GM21381 (cell line): ENCODE measurements around the gene SMG6.

ENCODE experiments used
- ATAC-seq: cut with Tn5 transposase; IDR thresholded peaks from one replicate; pipeline ENCODE4 v1.9.1; 2021; ENCODE audit warnings: mild to moderate bottlenecking, moderate library complexity; ENCODE audit not compliant: unreplicated experiment

SMG6 gene

DNA sequence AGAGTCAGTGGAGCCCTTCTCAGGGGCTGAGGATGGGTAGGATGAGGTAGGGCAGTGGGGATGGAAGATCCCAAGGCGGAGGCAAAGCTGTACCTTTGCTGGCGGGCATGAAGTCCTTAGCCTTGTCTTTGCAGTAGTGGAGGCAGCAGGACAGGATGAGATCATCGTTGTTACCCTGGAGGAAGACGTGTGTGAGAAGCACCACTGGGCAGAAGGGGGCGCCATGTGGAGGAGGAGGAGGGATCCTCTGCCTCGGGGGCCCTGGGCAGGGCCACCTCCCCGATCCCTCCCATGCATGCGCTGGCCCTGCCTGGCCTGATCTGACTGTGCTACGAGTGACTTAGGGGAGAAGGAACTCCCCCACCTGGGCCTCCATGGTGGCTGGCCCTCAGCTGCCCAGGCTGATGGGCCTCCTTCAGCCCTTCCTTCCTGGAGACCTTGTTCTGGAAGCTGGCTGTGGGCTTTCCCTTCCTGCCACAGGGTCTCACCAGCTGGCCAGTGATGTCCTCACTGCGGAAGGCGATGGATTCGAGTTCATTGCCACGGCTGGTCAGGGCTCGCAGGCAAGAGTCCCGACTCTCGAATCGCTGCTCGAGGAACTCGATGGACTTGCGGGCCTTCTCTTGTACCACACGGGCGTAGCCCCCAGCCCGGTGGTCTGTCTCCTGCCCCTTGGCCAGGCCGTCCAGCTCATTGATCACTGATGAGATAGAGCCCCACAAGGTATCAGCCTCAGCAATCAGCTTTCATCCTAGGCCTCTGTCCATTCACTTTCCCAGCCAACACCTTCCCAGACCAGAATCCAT lies 238.4 kb downstream of the SMG6 start:
- ATAC-seq: no peak

DNA sequence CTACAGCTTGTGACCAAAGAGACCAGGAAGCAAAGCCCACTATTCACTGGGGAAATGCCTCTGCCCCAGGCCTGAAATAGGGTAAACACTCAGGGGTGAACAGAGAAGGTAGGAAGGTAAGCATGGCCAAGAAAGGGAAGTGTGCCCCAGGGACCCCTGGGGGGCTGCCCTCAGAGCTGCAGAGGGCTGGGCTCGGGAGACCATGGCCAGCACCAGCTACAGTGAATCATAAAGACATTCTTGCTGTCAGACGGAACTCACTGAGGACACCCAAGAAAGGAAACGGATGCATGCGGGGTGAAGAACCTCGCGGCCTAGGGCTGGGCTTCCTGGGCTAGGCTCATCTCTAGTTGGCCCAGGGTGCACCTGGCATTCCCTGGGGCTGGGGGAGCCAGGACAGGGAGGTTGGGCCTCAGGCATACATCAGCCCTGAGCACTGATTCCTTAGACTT lies 239.0 kb downstream of the SMG6 start:
- no peak for ATAC-seq

DNA sequence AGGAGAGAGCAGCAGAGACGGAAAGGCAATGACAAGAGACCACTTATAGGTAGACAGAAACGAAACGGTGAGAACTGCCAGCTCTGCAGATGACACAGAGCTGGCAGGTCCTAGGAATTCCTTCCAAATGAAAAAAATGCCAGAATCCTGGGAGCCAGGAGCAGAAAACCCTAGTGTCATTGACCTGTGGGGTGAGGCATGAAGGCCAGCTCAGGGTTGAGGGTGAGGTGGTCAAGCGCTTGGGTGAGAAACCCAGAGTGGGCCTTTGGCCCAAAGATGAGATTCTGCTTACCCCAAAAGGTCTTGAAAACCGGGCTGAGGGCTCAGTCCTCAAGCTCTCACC lies 239.5 kb downstream of the SMG6 start:
- ATAC-seq: no peak

DNA sequence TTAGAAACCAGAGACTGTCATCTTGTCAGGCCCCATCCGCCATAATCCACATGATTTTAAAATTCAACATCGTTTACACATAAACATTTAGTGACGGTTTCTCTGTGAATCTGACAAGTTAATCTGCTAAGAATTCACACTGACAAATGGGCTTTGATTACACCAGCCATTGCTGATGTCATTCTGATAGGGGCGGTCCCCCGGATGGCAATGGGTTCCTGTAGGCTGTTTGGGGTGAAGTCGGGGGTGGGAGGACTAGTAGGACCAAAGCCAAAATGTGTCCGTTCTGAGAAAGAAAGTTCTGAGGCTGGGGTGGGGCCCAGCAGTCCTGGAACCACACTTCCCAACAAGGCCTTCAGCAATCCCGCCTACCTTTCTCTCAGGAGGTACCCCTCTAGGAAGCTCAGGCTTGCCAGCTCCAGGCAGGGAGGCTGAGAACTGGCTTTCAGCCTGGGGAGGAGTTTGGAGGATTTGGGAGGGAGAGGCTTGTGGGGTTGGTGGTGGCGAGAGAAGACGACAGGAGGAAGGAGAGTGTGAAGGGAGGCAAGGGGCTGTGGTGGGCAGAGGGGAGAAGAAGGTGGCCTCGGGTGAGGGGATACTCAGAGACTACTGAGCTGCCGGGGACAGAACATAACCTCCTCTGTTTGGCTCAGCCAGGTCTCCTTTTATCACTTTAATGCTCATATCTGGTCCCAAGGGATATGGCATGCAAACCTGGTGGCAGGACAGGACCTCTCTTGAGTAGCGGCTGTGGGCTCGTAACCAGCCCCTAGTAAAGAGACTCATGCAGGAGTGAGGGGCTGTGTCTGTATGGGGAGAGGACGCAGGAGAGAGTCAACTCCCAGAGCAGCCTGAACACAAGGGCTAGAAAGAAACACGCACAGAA lies 240.1 kb downstream of the SMG6 start:
- ATAC-seq: no peak

DNA sequence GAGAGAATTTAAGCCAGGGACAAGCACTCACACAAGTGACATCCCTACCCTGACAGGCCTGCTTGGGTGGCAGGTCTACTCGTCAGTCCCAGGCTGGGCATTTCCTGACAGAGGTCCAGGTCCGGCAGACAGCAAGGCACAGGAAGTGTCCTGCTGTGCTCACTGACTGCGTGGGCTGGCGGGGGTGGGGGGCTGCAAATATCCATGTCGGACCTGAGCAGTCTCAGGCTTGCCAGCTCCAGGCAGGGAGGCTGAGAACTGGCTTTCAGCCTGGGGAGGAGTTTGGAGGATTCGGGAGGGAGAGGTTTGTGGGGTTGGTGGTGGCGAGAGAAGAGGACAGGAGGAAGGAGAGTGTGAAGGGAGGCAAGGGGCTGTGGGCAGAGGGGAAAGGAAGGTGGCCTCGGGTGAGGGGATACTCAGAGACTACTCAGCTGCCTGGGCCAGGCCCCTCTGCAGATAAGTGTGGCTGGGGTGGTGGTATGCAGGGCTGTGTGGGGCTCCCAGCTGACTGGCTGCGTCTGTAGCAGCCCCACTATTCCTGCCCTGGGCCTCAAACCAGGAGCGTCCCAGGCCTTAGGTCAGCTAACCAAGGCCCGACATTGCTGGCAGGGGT lies 240.9 kb downstream of the SMG6 start:
- ATAC-seq: no peak

DNA sequence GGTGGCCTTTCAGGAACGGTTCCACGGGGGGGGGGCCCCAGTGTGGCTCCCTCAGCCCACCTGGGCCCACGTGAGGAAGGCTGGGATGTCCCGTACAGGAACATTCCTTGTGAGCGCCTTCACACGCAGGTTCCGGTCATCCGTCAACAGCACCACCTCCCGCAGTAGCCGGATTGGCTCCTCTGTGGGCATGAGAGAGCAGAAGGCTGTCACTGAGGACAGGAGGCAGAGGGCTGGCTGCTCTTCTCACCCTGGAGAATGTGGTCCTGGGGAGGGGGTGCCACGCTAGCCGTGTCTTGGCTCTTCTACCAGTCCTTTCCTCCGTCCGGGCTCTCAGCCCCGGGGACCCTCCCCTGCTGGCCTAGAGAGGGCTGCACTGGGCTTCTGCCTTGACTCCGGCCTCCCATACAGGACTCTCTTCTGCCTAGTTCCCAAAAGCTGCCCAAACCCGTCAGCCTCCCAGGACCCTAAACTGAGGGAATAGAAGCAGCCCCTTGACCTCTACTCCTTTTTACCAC lies 242.1 kb downstream of the SMG6 start:
- ATAC-seq: no peak

DNA sequence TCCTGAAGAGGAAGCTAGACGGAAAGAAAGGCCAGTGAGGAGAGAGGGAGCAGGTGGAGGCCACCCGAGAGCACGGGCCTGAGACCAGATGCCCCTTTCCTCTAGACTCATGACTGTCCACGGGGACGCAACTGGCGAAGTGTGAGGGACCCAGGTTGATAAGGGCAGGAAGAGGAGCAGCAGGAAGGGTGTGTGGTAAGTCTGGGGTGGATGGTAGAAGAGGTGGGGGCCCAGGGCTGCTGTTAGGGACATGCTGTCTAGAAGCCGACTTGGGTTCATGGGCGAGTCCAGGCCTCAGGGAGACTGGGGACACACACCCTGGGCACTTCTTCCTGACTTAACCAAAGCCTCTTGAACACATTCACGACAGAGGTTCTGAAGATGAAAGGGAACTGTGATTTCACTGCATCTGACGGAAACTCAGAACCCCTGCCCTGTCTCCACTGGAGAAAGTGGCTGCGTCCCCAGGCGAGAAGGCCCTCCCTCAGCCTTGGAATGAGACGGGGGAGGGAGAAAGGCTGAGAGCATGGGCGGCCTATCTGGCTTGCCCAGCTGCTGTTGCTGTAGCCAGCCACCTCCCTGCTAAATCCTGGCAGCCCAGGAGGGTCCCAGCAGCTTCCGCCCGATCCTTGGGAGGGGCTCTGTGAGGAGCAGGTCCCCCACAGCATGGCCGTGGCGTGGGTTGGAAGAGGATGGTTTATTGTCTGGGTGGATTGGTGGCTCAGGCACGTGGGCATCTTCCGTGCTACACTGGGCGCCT lies 242.7 kb downstream of the SMG6 start:
- no peak for ATAC-seq

DNA sequence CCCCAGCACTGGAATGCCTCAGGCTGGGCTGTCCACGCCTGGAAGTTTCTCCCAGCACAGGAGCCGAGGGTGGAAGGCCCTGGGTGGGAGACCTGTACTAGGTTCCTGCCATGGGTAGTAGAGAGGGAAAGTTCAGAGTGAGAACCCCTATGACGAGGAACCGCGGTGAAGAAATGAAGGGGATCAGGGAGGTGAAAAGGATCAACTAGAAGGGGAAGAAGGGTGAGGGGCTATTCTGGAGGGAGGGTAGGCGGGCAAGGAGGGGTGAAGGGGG lies 243.3 kb downstream of the SMG6 start:
- ATAC-seq: no peak

DNA sequence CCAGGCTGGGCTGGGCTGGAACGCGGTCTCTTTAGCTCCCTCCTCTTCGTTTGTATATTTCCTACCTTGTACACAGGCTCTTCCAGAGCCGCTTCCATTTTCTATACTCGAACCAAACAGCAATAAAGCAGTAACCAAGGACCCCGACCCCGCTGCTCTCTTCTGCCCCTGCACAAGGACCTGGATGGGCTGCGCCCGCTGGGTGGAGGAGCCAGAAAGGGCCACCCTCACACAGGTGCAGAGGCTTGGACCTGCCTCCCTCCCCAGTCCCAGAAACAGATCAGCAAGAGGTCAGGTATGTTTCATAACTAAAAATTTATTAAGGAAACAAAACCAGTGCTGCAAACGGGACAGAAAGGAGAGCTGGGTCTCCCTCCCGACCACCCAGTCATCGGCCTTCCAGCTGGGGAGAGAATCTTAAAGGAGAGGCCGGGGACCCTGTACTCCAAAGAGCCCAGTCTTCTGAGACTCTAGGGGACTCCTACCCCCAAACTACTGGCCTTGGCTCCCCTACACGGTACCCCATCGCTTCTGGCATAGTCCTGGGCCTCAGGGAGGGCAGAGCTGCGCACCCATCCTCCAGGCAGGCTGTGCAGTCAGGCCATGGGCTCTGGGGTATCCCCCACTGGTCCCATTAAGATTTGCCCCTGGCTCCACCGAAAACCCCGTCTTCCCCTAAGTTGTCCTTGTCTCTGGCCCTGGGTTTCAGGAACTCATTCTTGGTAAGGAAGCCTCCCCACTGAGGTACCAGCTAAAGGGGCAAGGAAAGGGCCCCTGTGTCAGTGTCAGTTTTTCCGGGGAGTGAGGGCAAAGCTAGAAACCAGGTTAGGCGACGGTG lies 243.8 kb downstream of the SMG6 start:
- ATAC-seq: no peak

DNA sequence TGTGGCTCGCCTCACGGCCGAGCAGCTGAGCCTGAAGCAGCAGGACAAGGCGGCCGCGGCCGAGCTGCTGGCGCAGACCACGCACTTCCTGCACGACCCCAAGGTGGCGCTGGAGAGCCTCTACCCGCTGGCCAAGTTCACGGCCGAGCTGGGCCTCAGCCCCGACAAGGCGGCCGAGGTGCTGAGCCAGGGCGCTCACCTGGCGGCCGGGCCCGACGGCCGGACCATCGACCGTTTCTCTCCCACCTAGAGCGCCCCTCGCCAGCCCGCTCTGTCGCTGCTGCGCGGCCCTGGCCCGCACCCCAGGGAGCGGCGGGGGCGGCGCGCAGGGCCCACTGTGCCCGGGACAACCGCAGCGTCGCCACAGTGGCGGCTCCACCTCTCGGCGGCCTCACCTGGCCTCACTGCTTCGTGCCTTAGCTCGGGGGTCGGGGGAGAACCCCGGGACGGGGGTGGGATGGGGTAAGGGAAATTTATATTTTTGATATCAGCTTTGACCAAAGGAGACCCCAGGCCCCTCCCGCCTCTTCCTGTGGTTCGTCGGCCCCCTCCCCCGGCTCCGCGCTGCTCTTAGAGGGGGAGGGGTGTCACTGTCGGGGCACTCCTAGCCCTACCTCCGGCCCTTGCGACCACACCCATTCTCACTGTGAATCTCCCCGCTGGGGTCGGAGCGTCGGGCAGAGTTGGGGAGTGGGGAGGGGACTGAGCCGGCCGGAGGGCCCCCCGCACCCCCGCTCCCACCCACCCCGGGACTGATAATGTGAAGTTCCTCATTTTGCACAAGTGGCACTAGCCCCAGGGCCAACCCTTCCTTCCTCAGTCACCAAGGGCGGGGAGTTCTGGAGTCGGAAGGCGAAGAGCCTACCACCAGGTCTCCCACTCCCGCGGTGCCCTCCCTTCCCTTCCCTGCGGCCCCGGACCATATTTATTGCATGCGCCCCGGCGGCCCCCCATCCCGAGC lies 244.7 kb downstream of the SMG6 start:
- no peak for ATAC-seq

DNA sequence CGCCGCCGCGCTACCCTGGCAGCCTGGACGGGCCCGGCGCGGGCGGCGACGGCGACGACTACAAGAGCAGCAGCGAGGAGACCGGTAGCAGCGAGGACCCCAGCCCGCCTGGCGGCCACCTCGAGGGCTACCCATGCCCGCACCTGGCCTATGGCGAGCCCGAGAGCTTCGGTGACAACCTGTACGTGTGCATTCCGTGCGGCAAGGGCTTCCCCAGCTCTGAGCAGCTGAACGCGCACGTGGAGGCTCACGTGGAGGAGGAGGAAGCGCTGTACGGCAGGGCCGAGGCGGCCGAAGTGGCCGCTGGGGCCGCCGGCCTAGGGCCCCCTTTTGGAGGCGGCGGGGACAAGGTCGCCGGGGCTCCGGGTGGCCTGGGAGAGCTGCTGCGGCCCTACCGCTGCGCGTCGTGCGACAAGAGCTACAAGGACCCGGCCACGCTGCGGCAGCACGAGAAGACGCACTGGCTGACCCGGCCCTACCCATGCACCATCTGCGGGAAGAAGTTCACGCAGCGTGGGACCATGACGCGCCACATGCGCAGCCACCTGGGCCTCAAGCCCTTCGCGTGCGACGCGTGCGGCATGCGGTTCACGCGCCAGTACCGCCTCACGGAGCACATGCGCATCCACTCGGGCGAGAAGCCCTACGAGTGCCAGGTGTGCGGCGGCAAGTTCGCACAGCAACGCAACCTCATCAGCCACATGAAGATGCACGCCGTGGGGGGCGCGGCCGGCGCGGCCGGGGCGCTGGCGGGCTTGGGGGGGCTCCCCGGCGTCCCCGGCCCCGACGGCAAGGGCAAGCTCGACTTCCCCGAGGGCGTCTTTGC lies 245.6 kb downstream of the SMG6 start:
- ATAC-seq: no peak

DNA sequence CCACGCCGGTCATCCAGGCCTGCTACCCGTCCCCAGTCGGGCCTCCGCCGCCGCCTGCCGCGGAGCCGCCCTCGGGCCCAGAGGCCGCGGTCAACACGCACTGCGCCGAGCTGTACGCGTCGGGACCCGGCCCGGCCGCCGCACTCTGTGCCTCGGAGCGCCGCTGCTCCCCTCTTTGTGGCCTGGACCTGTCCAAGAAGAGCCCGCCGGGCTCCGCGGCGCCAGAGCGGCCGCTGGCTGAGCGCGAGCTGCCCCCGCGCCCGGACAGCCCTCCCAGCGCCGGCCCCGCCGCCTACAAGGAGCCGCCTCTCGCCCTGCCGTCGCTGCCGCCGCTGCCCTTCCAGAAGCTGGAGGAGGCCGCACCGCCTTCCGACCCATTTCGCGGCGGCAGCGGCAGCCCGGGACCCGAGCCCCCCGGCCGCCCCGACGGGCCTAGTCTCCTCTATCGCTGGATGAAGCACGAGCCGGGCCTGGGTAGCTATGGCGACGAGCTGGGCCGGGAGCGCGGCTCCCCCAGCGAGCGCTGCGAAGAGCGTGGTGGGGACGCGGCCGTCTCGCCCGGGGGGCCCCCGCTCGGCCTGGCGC lies 246.3 kb downstream of the SMG6 start:
- no peak for ATAC-seq

DNA sequence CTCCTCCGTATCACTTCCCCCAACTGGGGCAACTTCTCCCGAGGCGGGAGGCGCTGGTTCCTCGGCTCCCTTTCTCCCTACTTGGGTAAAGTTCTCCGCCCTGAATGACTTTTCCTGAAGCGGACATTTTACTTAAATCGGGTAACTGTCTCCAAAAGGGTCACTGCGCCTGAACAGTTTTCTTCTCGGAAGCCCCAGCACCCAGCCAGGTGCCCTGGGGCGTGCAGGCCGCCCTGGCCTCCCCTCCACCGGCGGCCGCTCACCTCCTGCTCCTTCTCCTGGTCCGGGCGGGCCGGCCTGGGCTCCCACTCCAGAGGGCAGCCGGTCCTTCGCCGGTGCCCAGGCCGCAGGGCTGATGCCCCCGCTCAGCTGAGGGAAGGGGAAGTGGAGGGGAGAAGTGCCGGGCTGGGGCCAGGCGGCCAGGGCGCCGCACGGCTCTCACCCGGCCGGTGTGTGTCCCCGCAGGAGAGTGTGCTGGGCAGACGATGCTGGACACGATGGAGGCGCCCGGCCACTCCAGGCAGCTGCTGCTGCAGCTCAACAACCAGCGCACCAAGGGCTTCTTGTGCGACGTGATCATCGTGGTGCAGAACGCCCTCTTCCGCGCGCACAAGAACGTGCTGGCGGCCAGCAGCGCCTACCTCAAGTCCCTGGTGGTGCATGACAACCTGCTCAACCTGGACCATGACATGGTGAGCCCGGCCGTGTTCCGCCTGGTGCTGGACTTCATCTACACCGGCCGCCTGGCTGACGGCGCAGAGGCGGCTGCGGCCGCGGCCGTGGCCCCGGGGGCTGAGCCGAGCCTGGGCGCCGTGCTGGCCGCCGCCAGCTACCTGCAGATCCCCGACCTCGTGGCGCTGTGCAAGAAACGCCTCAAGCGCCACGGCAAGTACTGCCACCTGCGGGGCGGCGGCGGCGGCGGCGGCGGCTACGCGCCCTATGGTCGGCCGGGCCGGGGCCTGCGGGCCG lies 247.1 kb downstream of the SMG6 start:
- ATAC-seq: no peak

DNA sequence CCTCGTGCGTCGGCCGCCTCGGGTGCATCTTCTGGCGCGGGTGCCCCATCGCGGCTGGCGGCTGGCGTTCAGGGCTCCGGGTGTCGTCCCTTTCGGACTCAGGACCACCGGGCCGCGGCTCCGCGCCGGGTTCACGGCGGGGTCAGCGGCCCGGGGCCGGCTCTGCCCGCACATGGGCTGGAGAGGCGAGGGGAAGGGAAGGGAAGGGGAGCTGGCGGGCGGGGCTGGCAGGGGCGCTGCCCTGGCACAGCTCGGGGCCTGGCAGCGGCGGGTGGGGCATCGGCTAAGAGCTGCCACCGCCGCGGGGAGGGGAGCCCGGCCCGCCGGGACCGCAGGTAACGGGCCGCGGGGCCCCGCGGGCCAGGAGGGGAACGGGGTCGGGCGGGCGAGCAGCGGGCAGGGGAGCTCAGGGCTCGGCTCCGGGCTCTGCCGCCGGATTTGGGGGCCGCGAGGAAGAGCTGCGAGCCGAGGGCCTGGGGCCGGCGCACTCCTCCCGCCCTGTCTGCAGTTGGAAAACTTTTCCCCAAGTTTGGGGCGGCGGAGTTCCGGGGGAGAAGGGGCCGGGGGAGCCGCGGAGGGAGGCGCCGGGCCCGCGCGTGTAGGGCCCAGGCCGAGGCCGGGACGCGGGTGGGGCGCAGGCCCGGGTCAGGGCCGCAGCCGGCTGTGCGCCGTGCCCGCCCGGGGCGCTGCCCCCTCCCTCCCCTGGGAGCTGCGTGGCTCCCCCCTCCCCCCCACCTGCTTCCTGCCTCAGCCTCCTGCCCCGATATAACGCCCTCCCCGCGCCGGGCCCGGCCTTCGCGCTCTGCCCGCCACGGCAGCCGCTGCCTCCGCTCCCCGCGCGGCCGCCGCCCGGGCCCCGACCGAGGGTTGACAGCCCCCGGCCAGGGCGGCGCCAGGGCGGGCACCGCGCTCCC lies 248.0 kb downstream of the SMG6 start:
- peak; percentile 4 for ATAC-seq

DNA sequence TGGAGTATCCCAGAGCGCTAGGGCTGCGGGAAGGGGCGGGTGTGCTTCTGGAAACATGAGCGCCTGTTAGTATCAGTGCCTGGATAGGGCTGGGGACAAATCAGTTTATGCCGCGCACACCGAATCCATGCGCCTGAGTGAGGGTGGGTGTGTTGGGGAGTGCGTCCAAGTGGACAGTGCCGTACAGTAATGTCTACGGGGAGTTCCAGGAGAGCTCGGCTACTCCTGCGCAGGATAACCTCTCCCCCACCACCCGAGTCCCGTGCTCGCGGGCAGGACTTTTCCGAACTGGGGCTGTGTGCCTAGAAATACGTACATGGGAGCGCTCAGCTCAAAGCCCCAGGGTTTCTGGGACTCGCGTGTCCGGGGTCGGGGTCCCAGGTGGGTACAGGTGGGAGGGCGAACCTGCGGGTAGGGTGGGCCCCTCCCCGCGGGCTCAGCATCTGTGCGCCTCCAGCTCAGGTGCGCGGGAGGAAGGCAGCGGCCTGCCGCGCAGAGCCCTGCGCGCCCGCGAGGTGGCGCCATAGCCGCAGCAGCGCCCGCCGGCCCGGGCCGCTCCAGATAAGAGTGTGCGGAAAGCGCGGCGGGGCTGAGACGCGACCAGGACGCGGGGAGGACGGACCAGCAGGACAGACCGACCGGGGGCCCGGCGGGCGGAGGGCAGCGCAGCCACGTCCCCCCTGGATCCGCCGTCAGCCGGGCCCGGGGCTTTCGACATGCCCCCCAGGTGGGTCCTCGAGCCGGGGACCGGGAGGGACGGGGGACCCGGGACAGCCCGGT lies 248.9 kb downstream of the SMG6 start, which contains the start of gene HIC1:
Gene HIC1 (plus strand): TSS at position 592 of the 780 bp plus-strand sequence. CDS start 1,588 bp downstream, outside the sequence.
- ATAC-seq: peak; percentile 31
